ENCODE results near the gene CD3D. TPM values are rescaled to one million over a fixed set of nuclear protein-coding genes. Genes with fewer than 3 reads are reported as not detected.

CD3D gene
- not detected in 2 replicates for total RNA-seq

DNA sequence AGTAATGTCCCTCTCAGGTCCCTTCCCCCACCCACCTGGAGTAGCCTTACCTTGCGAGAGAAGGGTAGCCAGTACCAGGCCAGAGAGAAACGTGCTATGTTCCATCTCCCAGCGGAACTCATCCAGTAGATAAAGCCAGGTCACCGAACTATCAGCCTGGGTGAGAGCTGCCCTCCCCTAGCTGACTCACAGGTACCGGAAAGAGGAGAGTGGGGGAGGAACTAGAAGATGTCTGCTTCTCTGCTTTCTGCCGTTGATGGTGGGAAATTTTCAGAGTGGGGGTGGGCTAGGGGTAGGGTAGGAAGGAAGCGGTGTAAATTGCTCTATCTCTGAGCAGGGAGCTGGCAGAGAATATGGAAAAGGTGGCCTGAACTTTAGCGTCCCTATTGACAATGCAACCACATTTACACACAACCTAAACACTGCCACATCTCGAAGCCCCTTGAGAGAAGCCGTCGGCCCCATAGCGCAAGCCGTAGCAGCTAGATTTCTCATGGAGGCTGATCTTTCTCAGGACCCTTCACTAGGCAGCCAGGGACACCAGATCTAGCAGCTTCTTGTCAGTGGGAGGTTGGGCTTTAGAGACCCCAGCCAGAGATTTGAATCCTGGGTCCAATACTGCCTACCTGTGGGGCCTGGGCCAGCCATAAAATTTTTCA, at the start of gene CD3D:
Gene CD3D, minus strand, starts transcription at position 203 of the 659 bp plus-strand sequence. Its CDS starts 98 bp downstream, at position 105.

GRCh38 chr11:118359295-118359958, 16.9 kb upstream of the CD3D start, which contains the start of gene UBE4A:
Gene UBE4A (plus strand): TSS chr11:118359600. CDS start chr11:118365081, 5,481 bp downstream.

DNA sequence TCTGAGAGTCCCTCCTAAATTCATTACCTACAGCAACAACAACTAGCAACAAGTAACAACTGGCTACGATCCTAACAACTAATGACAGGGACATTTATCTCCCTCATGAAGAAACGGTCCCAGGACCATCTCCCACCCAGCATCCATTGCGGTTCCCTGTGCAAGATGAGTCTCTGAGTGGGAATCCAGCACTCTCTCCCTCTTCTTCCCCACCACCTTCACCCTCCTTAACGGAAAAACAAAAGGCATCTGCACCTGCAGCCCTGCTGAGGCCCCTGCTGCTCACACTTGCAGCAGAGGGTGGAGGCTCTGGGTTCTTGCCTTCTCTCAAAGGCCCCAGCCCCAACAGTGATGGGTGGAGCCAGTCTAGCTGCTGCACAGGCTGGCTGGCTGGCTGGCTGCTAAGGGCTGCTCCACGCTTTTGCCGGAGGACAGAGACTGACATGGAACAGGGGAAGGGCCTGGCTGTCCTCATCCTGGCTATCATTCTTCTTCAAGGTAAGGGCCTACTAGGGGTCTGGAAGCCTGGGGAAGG, 1.5 kb upstream of the CD3D start, which contains the start of gene CD3G:
Gene CD3G, plus strand, starts transcription at position 364 of the 535 bp plus-strand sequence. Its CDS starts 80 bp downstream, at position 444.

DNA sequence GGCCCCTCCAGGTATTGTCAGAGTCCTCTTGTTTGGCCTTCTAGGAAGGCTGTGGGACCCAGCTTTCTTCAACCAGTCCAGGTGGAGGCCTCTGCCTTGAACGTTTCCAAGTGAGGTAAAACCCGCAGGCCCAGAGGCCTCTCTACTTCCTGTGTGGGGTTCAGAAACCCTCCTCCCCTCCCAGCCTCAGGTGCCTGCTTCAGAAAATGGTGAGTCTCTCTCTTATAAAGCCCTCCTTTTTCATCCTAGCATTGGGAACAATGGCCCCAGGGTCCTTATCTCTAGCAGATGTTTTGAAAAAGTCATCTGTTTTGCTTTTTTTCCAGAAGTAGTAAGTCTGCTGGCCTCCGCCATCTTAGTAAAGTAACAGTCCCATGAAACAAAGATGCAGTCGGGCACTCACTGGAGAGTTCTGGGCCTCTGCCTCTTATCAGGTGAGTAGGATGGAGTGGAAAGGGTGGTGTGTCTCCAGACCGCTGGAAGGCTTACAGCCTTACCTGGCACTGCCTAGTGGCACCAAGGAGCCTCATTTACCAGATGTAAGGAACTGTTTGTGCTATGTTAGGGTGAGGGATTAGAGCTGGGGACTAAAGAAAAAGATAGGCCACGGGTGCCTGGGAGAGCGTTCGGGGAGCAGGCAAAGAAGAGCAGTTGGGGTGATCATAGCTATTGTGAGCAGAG, 37.8 kb downstream of the CD3D start, which contains the start of gene CD3E:
Gene CD3E, plus strand, starts transcription at position 163 of the 681 bp plus-strand sequence. Its CDS starts 223 bp downstream, at position 386.

Other genes starting within 250 kb of the CD3D start
- gene SCN4B, start 189.9 kb downstream of the CD3D start, total RNA-seq, result under 0.01 and 0.11 TPM in 2 replicates
- gene SCN2B, start 166.1 kb downstream of the CD3D start, total RNA-seq, result not detected in 2 replicates
- 0.11 and 0.17 TPM in 2 replicates for gene JAML, start 117.7 kb downstream of the CD3D start, total RNA-seq
- 1.2 and 2.1 TPM in 2 replicates for gene MPZL3, start 90.3 kb downstream of the CD3D start, total RNA-seq
- gene MPZL2, start 78.4 kb downstream of the CD3D start, total RNA-seq, result 0.95 and 2.9 TPM in 2 replicates
- not detected in 2 replicates for gene CD3E, start 38.0 kb downstream of the CD3D start, total RNA-seq
- gene CD3G, start 1.6 kb upstream of the CD3D start, total RNA-seq, result not detected in 2 replicates
- 22.2 and 27.6 TPM in 2 replicates for gene UBE4A, start 16.9 kb upstream of the CD3D start, total RNA-seq
- gene ATP5MG, start 58.9 kb upstream of the CD3D start, total RNA-seq, result 90.3 and 117 TPM in 2 replicates
- 17.4 and 19.9 TPM in 2 replicates for gene KMT2A, start 93.8 kb upstream of the CD3D start, total RNA-seq
- gene TTC36, start 184.8 kb upstream of the CD3D start, total RNA-seq, result 0.34 and 0.76 TPM in 2 replicates
- gene TMEM25, start 188.5 kb upstream of the CD3D start, total RNA-seq, result 11.1 and 11.7 TPM in 2 replicates
- 12.8 and 17.3 TPM in 2 replicates for gene IFT46, start 223.2 kb upstream of the CD3D start, total RNA-seq
- gene ARCN1, start 229.7 kb upstream of the CD3D start, total RNA-seq, result 68.3 and 74.1 TPM in 2 replicates

Measured in dermis lymphatic vessel endothelial cell (primary cell).